K562 (cell line): ENCODE data around the gene SLC66A2. TPM values are rescaled to one million over a fixed set of nuclear protein-coding genes. Genes with fewer than 3 reads are reported as not detected.

Experiments
- ATAC-seq: fragments of 200-7000 bp; cut with Tn5 transposase; 3 replicates; pipeline ENCODE4 v1.9.1; 2020; ENCODE audit warnings: moderate library complexity
- BruUV-seq: library from RNA; stranded (reverse); fragments of 400-500 nt; replicated peaks from 2 replicates; lab custom pipeline; 2021; lab: Mats Ljungman, UMichigan
- CTCF ChIA-PET: fragments of 300-600 bp; formaldehyde crosslinking; extraction: SDS; loops from one replicate; lab custom pipeline; 2021; ENCODE audit warnings: low intra/inter-chr PET ratio; lab: Yijun Ruan, JAX
- POLR2A ChIA-PET: fragments of 300-600, 350-650 bp; sonication (Branson Sonifier 250); formaldehyde crosslinking; extraction: SDS; loops from one replicate; lab custom pipeline; 2021; ENCODE audit warnings: antibody characterized with exemption, inconsistent platforms; lab: Yijun Ruan, JAX
- DNase-seq, 4 experiments: peaks; one replicate each; pipeline versions ENCODE4 v3.0.0 to v3.0.0-alpha.2; 2011 to 2018; ENCODE audit warnings: low spot score in 3 of 4, mixed read lengths in 3 of 4; ENCODE audit errors: extremely low read depth in 1 of 4
- FAIRE-seq: peaks from 2 replicates; lab custom pipeline; 2011; peaks lifted over from hg19 to GRCh38; lab: Jason Lieb, UNC
- H2AFZ ChIP-seq: 2 replicates; pipeline ENCODE4 v1.6.0; 2011; ENCODE audit warnings: low read depth, low read length, control low read depth, inconsistent platforms
- H3K27ac ChIP-seq: fragments of 200-600 bp; 3 replicates; pipeline ENCODE4 v1.8.0; 2011; ENCODE audit warnings: low read depth, mild to moderate bottlenecking, control low read depth, inconsistent platforms, low read length, moderate library complexity, mixed read lengths; ENCODE audit errors: extremely low read depth
- H3K27me3 ChIP-seq, 2 experiments: fragments of 300-600 bp in 1 of 2; 2 replicates in 1 of 2; 3 replicates in 1 of 2; pipeline versions ENCODE4 v1.6.0 to v1.8.0; 2011; ENCODE audit warnings: inconsistent platforms in 2 of 2, low read length in 2 of 2, mild to moderate bottlenecking in 1 of 2, mixed read lengths in 1 of 2, moderate library complexity in 1 of 2; ENCODE audit not compliant: control insufficient read depth in 2 of 2, insufficient read depth in 2 of 2
- H3K36me3 ChIP-seq: fragments of 300-600 bp; 3 replicates; pipeline ENCODE4 v1.8.0; 2011; ENCODE audit warnings: mild to moderate bottlenecking, low read length, inconsistent platforms; ENCODE audit not compliant: control insufficient read depth, insufficient read depth
- H3K4me1 ChIP-seq, 2 experiments: fragments of 200-600 bp in 1 of 2; replicated peaks in 1 of 2; 2 replicates in 1 of 2; 3 replicates in 1 of 2; pipeline versions ENCODE4 v1.5.1 to v1.8.0; 2011; ENCODE audit warnings: inconsistent platforms in 2 of 2, low read length in 2 of 2, mild to moderate bottlenecking in 1 of 2, mixed read lengths in 1 of 2, moderate library complexity in 1 of 2; ENCODE audit not compliant: control insufficient read depth in 2 of 2, insufficient read depth in 2 of 2
- H3K4me2 ChIP-seq: 2 replicates; pipeline ENCODE4 v1.6.1; 2011; ENCODE audit warnings: low read length, control low read depth, inconsistent platforms, mixed read lengths; ENCODE audit not compliant: insufficient read depth
- H3K4me3 ChIP-seq: fragments of 200-600 bp; sonication (generic), shearing (Covaris generic); 2 replicates; pipeline ENCODE4 v1.5.1; 2016; ENCODE audit warnings: control low read depth, inconsistent platforms
- H3K79me2 ChIP-seq: fragments of 200-600 bp; 3 replicates; pipeline ENCODE4 v1.8.0; 2011; ENCODE audit warnings: low read length, inconsistent platforms; ENCODE audit not compliant: control insufficient read depth, insufficient read depth
- H3K9ac ChIP-seq, 2 experiments: 2 replicates each; pipeline versions ENCODE4 v1.6.0 to v1.6.1; 2011; ENCODE audit warnings: low read depth in 2 of 2, low read length in 2 of 2, control low read depth in 1 of 2, inconsistent platforms in 1 of 2, mild to moderate bottlenecking in 1 of 2, mixed read lengths in 1 of 2; ENCODE audit not compliant: insufficient read depth in 1 of 2
- H3K9me1 ChIP-seq: one replicate; pipeline ENCODE4 v1.6.0; 2011; ENCODE audit warnings: inconsistent platforms, mild to moderate bottlenecking, low read length, moderate library complexity; ENCODE audit not compliant: control insufficient read depth, insufficient read depth
- H3K9me3 ChIP-seq: replicated peaks from 2 replicates; pipeline ENCODE4 v1.5.1; 2011; ENCODE audit warnings: low read depth, low read length, inconsistent platforms; ENCODE audit not compliant: control insufficient read depth, insufficient read depth
- H4K20me1 ChIP-seq: replicated peaks from 2 replicates; pipeline ENCODE4 v1.6.1; 2011; ENCODE audit warnings: low read length, inconsistent platforms, mixed read lengths; ENCODE audit not compliant: control insufficient read depth, insufficient read depth
- MYC ChIP-seq, 2 experiments: fragments of 250-450 bp in 1 of 2; sonication (Bioruptor Pico) in 1 of 2; IDR thresholded peaks; 2 replicates each; pipeline versions ENCODE4 v1.5.1 to v1.6.1; 2012 to 2021; ENCODE audit warnings: low read depth in 2 of 2, borderline replicate concordance in 1 of 2, improper control_type of control experiment in 1 of 2, low read length in 1 of 2, mild to moderate bottlenecking in 1 of 2, moderate library complexity in 1 of 2
- YY1 ChIP-seq, 3 experiments: IDR thresholded peaks; 2 replicates each; pipeline ENCODE4 v1.6.1; 2011; ENCODE audit warnings: low read length in 2 of 3, mild to moderate bottlenecking in 2 of 3, moderate library complexity in 2 of 3, borderline replicate concordance in 1 of 3, control low read depth in 1 of 3, low read depth in 1 of 3; ENCODE audit not compliant: insufficient read depth in 3 of 3, insufficient replicate concordance in 2 of 3, control insufficient read depth in 1 of 3, insufficient read length in 1 of 3; ENCODE audit errors: extremely low read depth in 1 of 3
- ZNF3 ChIP-seq: fragments of 250-450 bp; sonication (Bioruptor Pico); IDR thresholded peaks from 2 replicates; pipeline ENCODE4 v1.5.0; 2021; ENCODE audit warnings: mild to moderate bottlenecking, moderate library complexity
- ZNF766 ChIP-seq: fragments of 200-800 bp; sonication (Bioruptor generic); conservative IDR thresholded peaks from 2 replicates; pipeline ENCODE4 v1.6.1; 2016; ENCODE audit warnings: missing genetic modification characterization, missing compliant biosample characterization
- WGBS: fragments of 100-300 bp; shearing (Covaris generic); methylation state at CpG from one replicate; pipeline ENCODE4 v1.1.6; 2016; ENCODE audit warnings: low coverage, mixed read lengths; ENCODE audit not compliant: insufficient coverage; ENCODE audit errors: missing lambda C conversion rate; 5-methylcytosine and 5-hydroxymethylcytosine counted together
- in situ Hi-C: fragments of 300-500 bp; cut with MboI; formaldehyde crosslinking; loops from 4 replicates; pipeline ENCODE4 v1.15.0; 2018; ENCODE audit warnings: inconsistent platforms, mixed read lengths
- intact Hi-C: fragments of 100-400 bp; cut with micrococcal nuclease; formaldehyde crosslinking; loops from 2 replicates; pipeline ENCODE4 v1.14.2; 2022
- polyA plus RNA-seq, 8 experiments: library from polyadenylated mRNA; depleted of rRNA in 4 of 8; stranded (reverse) in 5 of 8; unstranded in 3 of 8; fragments of >200 nt; fragmentation: Nextera tagmentation in 2 of 8; fragmentation: Illumina TruSeq in 1 of 8; extraction: Ambion mirVana in 2 of 8; extraction: Trizol in 1 of 8; gene quantifications; 2 replicates each; pipeline versions ENCODE4 v1.2.1 to v1.2.3, GENCODE V29; 2011 to 2014; ENCODE audit warnings: inconsistent platforms in 1 of 8, missing spikeins in 1 of 8
- total RNA-seq, 7 experiments: library from RNA; depleted of rRNA in 6 of 7; stranded (reverse); fragments of >200 nt in 6 of 7; fragmentation: Illumina TruSeq in 2 of 7; extraction: Trizol in 2 of 7; gene quantifications; 2 replicates each; pipeline versions ENCODE4 v1.2.1 to v1.2.3, GENCODE V29; 2011 to 2021; ENCODE audit warnings: low replicate concordance in 1 of 7
- TF ChIP-seq, protein P1 (sequence below): fragments of 250-450 bp; sonication (Bioruptor Pico); IDR thresholded peaks from 2 replicates; pipeline ENCODE4 v1.8.0; 2021; ENCODE audit warnings: moderate library complexity, mild to moderate bottlenecking, inconsistent platforms

SLC66A2 gene
- total and polyA plus RNA-seq, 9 of the 15 experiments (the other 6 are each of a cell fraction or from before 2014, with no cell fraction given): 0.25 to 17.5 (median 5.6) TPM

GRCh38 chr18:79935499-79935898 is 16.0 kb downstream of the SLC66A2 start:
- no peak for TF ChIP-seq MYC (IDR thresholded peaks at IDR 0.05; ENCODE audit: low read depth, low read length)
- TF ChIP-seq MYC (CRISPR knock-in tag; IDR thresholded peaks at IDR 0.05; ENCODE audit: borderline replicate concordance, low read depth): no peak
- TF ChIP-seq ZNF766: no peak
- TF ChIP-seq ZNF3 (CRISPR knock-in tag): no peak
- TF ChIP-seq, protein P1, sequence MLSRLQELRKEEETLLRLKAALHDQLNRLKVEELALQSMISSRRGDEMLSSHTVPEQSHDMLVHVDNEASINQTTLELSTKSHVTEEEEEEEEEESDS (CRISPR knock-in tag): no peak
- TF ChIP-seq YY1 (IDR thresholded peaks at IDR 0.05; ENCODE audit: borderline replicate concordance in 1 of 3, control insufficient read depth in 1 of 3, extremely low read depth in 1 of 3, insufficient read depth in 3 of 3, insufficient read length in 1 of 3, insufficient replicate concordance in 2 of 3, low read depth in 1 of 3, low read length in 2 of 3): peak in 1 of 3 experiments; percentile 54
- TF ChIP-seq, all 486 proteins: peak for 1
- H3K4me3 ChIP-seq: no peak overlapping the region
- BruUV-seq: no TSS peak
- H3K9me3 ChIP-seq: peaks cover 3% of the 10 kb centered on the region; the same call in 1 of the 2 replicates
- no peaks in the 10 kb centered on the region for H3K9me1 ChIP-seq
- H3K4me2 ChIP-seq: no peak overlapping the region
- H3K36me3 ChIP-seq: peaks cover 3% of the 10 kb centered on the region; the same call in 1 of the 3 replicates
- no peaks in the 10 kb centered on the region; a peak in 1 of 5 replicates for H3K4me1 ChIP-seq
- ATAC-seq (no peak), DNase-seq (no peak), FAIRE-seq (no peak)
- WGBS: 75% methylated on average over 1 of the region's 3 CpGs
- no peaks in the 10 kb centered on the region for H3K27me3 ChIP-seq
- ChIA-PET CTCF (no interaction called here), POLR2A (interaction anchor here (1.1 kb wide), 1 partner anchor 13 kb away, joined by 3 read pairs; no protein-coding TSS in a partner anchor)
- H4K20me1 ChIP-seq: no peaks in the 10 kb centered on the region
- H3K9ac ChIP-seq: no peak overlapping the region
- no peak overlapping the region for H3K27ac ChIP-seq
- no peaks in the 10 kb centered on the region for H3K79me2 ChIP-seq
- H2AFZ ChIP-seq: no peak overlapping the region
- intact Hi-C loops (no loop called here), in situ Hi-C loops (no loop called here)
